IgD-negative memory B cell (primary cell): ENCODE measurements around the gene TRPM2. TPM values are rescaled to one million over a fixed set of nuclear protein-coding genes. Genes with fewer than 3 reads are reported as not detected.

Experiments
- H3K27ac Mint-ChIP-seq, 3 donors: one replicate each; pipeline ENCODE4 v1.8.0; 2020 to 2022; ENCODE audit warnings: mild to moderate bottlenecking in 3 of 3, mixed read lengths in 3 of 3, moderate library complexity in 1 of 3
- H3K27me3 Mint-ChIP-seq: one replicate; pipeline ENCODE4 v1.8.0; 2021; ENCODE audit warnings: mixed read lengths
- H3K36me3 Mint-ChIP-seq: one replicate; pipeline ENCODE4 v1.8.0; 2020; ENCODE audit warnings: mild to moderate bottlenecking, mixed read lengths
- H3K4me1 Mint-ChIP-seq, 3 donors: one replicate each; pipeline ENCODE4 v1.8.0; 2020 to 2022; ENCODE audit warnings: mixed read lengths in 3 of 3, mild to moderate bottlenecking in 1 of 3
- H3K4me3 Mint-ChIP-seq, 4 donors: one replicate each; pipeline ENCODE4 v1.8.0; 2020 to 2022; ENCODE audit warnings: mild to moderate bottlenecking in 4 of 4, mixed read lengths in 4 of 4, moderate library complexity in 3 of 4
- H3K9me3 Mint-ChIP-seq, 3 donors: one replicate each; pipeline ENCODE4 v1.8.0; 2020 to 2021; ENCODE audit warnings: mixed read lengths in 3 of 3, mild to moderate bottlenecking in 1 of 3
- polyA plus RNA-seq: library from polyadenylated mRNA; unstranded; fragments of 300-500 nt; fragmentation: Illumina TruSeq; gene quantifications from one replicate; pipeline ENCODE4 v1.2.3, GENCODE V29; 2021

TRPM2 gene
- polyA plus RNA-seq, 1 donor from 2014 or later, result 5.1 TPM

GRCh38 chr21:44441581-44442265, 88.3 kb downstream of the TRPM2 start:
- Mint-ChIP-seq H3K36me3 (peaks cover 6% of the 10 kb centered on the region), H3K4me3 (no peak overlapping the region), H3K4me1 (peaks cover 2 to 7% (median 5%) of the 10 kb centered on the region in 3 donors), H3K27me3 (peaks cover 2% of the 10 kb centered on the region), H3K9me3 (no peaks in the 10 kb centered on the region), H3K27ac (no peak overlapping the region)

GRCh38 chr21:44442266-44443125, 89.1 kb downstream of the TRPM2 start:
- no peak overlapping the region for H3K4me3 Mint-ChIP-seq
- H3K4me1 Mint-ChIP-seq, result peaks cover 2 to 7% (median 5%) of the 10 kb centered on the region in 3 donors
- H3K36me3 Mint-ChIP-seq, result peaks cover 6% of the 10 kb centered on the region
- H3K27me3 Mint-ChIP-seq, result peaks cover 2% of the 10 kb centered on the region
- no peaks in the 10 kb centered on the region for H3K9me3 Mint-ChIP-seq
- H3K27ac Mint-ChIP-seq, result peak overlapping the region in 1 of 3 donors; percentile 47

DNA sequence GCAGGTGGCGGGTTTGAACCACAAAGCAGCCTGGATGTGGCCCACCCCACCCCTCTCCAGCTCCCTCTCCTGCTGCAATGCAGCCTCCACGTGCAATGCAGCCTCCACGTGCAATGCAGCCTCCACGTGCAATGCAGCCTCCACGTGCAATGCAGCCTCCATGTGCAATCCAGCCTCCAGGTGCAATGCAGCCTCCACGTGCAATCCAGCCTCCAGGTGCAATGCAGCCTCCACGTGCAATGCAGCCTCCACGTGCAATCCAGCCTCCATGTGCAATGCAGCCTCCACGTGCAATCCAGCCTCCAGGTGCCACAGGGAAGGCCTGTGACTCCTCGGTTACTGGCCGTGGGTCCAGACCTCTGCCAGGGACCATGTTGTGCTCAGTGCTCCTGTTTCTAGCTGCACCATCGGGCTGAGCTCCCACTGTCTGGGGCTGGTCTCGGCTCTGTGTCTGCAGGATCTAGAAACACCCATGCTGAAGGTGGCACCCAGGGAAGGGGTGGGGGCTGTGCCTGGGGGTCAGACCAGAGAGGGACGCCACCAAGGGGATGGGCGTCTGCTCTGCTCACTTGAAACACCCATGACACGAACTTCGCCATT, 90.0 kb downstream of the TRPM2 start:
- peaks cover 2 to 7% (median 5%) of the 10 kb centered on the region in 3 donors for H3K4me1 Mint-ChIP-seq
- H3K27me3 Mint-ChIP-seq, result peaks cover 2% of the 10 kb centered on the region
- peaks cover 6% of the 10 kb centered on the region for H3K36me3 Mint-ChIP-seq
- H3K27ac Mint-ChIP-seq, result peak overlapping the region in 1 of 3 donors; percentile 5
- H3K9me3 Mint-ChIP-seq, result no peaks in the 10 kb centered on the region
- no peak overlapping the region for H3K4me3 Mint-ChIP-seq

- Mint-ChIP-seq H3K4me3 (no peak overlapping the region), H3K27ac (peak overlapping the region in 1 of 3 donors; percentile 5), H3K4me1 (peaks cover 2 to 7% (median 5%) of the 10 kb centered on the region in 3 donors), H3K36me3 (peaks cover 6% of the 10 kb centered on the region), H3K9me3 (no peaks in the 10 kb centered on the region), H3K27me3 (peaks cover 3% of the 10 kb centered on the region)
Measured at GRCh38 chr21:44443891-44444285, 90.5 kb downstream of the TRPM2 start.

DNA sequence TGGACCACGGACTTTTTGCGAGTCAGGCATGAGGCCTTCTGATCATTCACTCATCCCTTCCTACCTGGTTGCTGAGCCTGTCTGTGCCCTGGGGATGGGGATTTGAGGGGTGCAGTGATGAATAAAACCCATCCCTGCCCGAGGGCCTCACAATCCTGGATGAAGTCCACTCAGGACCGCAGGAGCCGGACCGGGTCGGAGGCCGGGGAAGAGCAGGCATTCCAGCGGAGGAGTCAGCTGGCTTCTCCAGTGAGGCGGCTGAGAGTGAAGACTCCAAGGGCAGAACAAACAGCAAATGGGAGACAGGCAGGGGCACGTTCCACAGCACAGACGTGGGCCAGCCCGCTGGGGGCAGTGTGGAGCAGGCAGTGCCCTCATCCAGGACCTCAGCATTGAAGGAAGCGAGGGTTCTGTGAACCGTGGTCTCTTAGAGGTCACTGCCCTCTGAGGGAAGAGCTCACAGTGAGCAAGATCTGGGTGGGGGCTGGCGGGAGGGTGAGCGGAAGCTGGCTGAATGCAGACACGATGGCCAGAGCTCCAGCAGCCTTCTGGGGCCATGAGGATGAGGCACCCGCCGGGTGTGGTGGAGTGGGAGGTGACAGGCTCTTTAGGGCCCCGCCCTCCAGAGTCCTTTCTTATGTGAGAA, 91.0 kb downstream of the TRPM2 start:
- peaks cover 7% of the 10 kb centered on the region for H3K27me3 Mint-ChIP-seq
- H3K4me3 Mint-ChIP-seq, result no peak overlapping the region
- no peaks in the 10 kb centered on the region for H3K9me3 Mint-ChIP-seq
- no peak overlapping the region for H3K27ac Mint-ChIP-seq
- H3K4me1 Mint-ChIP-seq, result peaks cover 2 to 7% (median 5%) of the 10 kb centered on the region in 3 donors
- peaks cover 6% of the 10 kb centered on the region for H3K36me3 Mint-ChIP-seq

- Mint-ChIP-seq H3K4me3 (peak overlapping the region in 2 of 4 donors; percentile 12 to 18), H3K9me3 (no peaks in the 10 kb centered on the region), H3K4me1 (peaks cover 2 to 7% (median 5%) of the 10 kb centered on the region in 3 donors), H3K27ac (no peak overlapping the region), H3K36me3 (peaks cover 5% of the 10 kb centered on the region), H3K27me3 (peaks cover 7% of the 10 kb centered on the region)
Measured at GRCh38 chr21:44445145-44445812, 91.9 kb downstream of the TRPM2 start.

GRCh38 chr21:44448651-44449131, 95.3 kb downstream of the TRPM2 start:
- H3K36me3 Mint-ChIP-seq, result peaks cover 3% of the 10 kb centered on the region
- no peak overlapping the region for H3K4me3 Mint-ChIP-seq
- H3K9me3 Mint-ChIP-seq, result peaks cover 2 to 15% (median 3%) of the 10 kb centered on the region in 3 donors
- peaks cover 10% of the 10 kb centered on the region for H3K27me3 Mint-ChIP-seq
- peaks cover 2 to 7% (median 5%) of the 10 kb centered on the region in 3 donors for H3K4me1 Mint-ChIP-seq
- no peak overlapping the region for H3K27ac Mint-ChIP-seq

DNA sequence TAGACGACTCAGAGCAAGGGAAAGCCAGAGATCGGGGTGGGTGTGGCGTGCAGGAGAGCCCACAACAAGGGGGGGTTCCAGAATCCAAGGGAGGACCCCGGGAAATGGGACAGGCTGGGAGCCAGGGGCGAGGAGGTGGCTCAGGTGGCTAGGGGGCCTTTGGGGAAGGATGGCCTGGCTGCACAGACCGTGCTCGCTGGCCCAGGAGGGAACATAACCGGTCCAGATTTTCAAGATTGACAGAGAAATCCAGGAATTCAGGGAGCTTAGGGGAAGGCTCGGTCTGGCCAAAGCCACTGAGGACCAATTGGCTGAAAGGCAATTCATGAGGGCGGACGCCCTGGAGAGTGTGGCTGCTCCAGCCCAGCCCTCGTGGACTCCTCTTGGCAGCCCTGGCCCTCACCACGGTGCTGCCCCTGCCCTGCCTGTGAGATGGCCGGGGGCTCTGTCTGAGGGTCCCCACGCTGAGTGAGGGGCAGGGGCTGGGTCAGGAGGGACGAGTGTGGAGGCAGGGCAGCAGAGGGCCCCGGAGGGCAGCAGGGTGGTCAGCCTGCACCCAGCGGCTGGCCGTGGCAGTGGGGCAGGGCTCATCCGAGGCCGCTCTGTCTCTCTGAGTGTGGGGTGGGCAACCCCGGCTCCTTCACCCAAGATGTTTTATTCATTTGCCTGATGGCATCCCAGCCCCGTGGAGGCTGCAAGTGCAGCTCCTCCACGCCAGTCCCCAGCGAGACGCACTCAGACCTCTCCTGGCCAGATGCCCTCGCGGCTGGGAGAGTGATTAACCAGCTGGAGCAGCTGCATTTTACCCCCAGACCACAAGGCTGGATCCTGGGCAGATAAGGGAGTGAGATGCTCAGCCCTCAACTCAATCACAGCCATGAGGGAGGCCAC, 96.3 kb downstream of the TRPM2 start:
- Mint-ChIP-seq H3K4me3 (no peak overlapping the region), H3K27ac (no peak overlapping the region), H3K4me1 (peaks cover 2 to 7% (median 6%) of the 10 kb centered on the region in 3 donors), H3K27me3 (peaks cover 10% of the 10 kb centered on the region), H3K36me3 (peaks cover 3% of the 10 kb centered on the region), H3K9me3 (peaks cover 5 to 19% (median 9%) of the 10 kb centered on the region in 3 donors)

- peak overlapping the region in 1 of 3 donors; percentile 60 for H3K27ac Mint-ChIP-seq
- peaks cover 9% of the 10 kb centered on the region for H3K27me3 Mint-ChIP-seq
- H3K36me3 Mint-ChIP-seq, result peaks cover 1% of the 10 kb centered on the region
- no peak overlapping the region for H3K4me3 Mint-ChIP-seq
- peaks cover 0 to 3% (median 0%) of the 10 kb centered on the region in 3 donors for H3K4me1 Mint-ChIP-seq
- H3K9me3 Mint-ChIP-seq, result peaks cover 5 to 19% (median 9%) of the 10 kb centered on the region in 3 donors
Measured at GRCh38 chr21:44450402-44450801, 97.0 kb downstream of the TRPM2 start.

- Mint-ChIP-seq H3K9me3 (peaks cover 5 to 19% (median 9%) of the 10 kb centered on the region in 3 donors), H3K36me3 (no peaks in the 10 kb centered on the region), H3K27me3 (peaks cover 7% of the 10 kb centered on the region), H3K4me1 (peaks cover 0 to 3% (median 0%) of the 10 kb centered on the region in 3 donors), H3K4me3 (no peak overlapping the region), H3K27ac (no peak overlapping the region)
Measured at GRCh38 chr21:44450999-44451398, 97.6 kb downstream of the TRPM2 start.

DNA sequence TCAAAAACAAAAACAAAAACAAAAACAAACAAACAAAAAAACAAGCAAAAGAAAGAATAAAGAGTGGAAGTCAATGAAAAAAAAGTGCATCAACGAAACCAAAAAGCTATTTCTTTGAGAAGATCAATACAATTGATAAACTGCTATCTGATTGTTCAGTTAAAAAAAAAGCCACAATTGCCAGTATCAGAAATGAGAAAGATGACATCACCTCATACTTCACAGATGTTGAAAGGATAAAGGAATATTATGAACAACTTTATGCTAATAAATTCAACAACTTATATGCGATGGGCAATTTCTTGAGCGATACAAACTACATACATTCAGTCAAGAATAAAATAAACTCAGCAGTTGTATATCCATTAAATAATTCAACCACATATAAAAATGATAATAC, 99.7 kb downstream of the TRPM2 start:
- peaks cover 0 to 3% (median 2%) of the 10 kb centered on the region in 3 donors for H3K4me1 Mint-ChIP-seq
- peak overlapping the region in 2 of 4 donors; percentile 12 to 23 for H3K4me3 Mint-ChIP-seq
- H3K27me3 Mint-ChIP-seq, result peaks cover 7% of the 10 kb centered on the region
- peaks cover 5 to 19% (median 9%) of the 10 kb centered on the region in 3 donors for H3K9me3 Mint-ChIP-seq
- no peak overlapping the region for H3K27ac Mint-ChIP-seq
- no peaks in the 10 kb centered on the region for H3K36me3 Mint-ChIP-seq

DNA sequence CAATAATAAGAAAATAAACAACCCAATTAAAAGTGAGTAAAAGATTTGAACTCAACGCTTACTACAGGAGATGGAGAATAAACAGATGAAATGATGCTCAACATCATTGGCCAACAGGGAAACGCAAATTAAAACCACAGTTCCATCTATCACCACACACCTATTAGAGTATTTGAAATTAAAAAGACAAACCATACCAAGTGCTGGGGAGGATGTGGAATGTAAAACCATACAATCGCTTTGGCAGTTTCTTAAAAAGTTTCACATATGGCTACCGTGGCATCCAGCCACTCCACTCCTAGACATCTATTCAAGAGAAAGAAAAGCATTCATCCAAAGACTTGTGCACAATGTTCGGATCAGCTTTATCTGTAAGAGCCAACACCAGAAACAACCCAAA, 100.6 kb downstream of the TRPM2 start:
- H3K27me3 Mint-ChIP-seq, result peaks cover 5% of the 10 kb centered on the region
- H3K9me3 Mint-ChIP-seq, result peaks cover 5 to 19% (median 9%) of the 10 kb centered on the region in 3 donors
- H3K27ac Mint-ChIP-seq, result no peak overlapping the region
- peak overlapping the region; percentile 15 to 62 (median 56) for H3K4me3 Mint-ChIP-seq
- no peaks in the 10 kb centered on the region for H3K36me3 Mint-ChIP-seq
- H3K4me1 Mint-ChIP-seq, result peaks cover 0 to 3% (median 2%) of the 10 kb centered on the region in 3 donors
